Ectodermal cell (in vitro differentiated cells): ENCODE data around the gene LCE2A.

Experiments used
- H3K27ac ChIP-seq: 2 replicates; pipeline ENCODE4 v1.7.0; 2013; ENCODE audit warnings: mild to moderate bottlenecking, low read depth, low read length; ENCODE audit not compliant: insufficient read depth, poor library complexity, severe bottlenecking
- H3K27me3 ChIP-seq: 2 replicates; pipeline ENCODE4 v1.7.0; 2013; ENCODE audit warnings: mild to moderate bottlenecking, low read length; ENCODE audit not compliant: insufficient read depth, control insufficient read depth, poor library complexity, severe bottlenecking
- H3K36me3 ChIP-seq: one replicate; pipeline ENCODE4 v1.7.0; 2013; ENCODE audit warnings: low read length; ENCODE audit not compliant: control insufficient read depth, insufficient read depth
- H3K4me1 ChIP-seq: one replicate; pipeline ENCODE4 v1.7.0; 2013; ENCODE audit warnings: low read length; ENCODE audit not compliant: control insufficient read depth, insufficient read depth
- H3K4me3 ChIP-seq: 2 replicates; pipeline ENCODE4 v1.7.0; 2013; ENCODE audit warnings: low read depth, low read length, control low read depth; ENCODE audit not compliant: insufficient read depth
- H3K9me3 ChIP-seq: 2 replicates; pipeline ENCODE4 v1.7.0; 2013; ENCODE audit warnings: mild to moderate bottlenecking, low read length, moderate library complexity; ENCODE audit not compliant: control insufficient read depth
- WGBS, 2 experiments: methylation state at CpG; one replicate each; pipeline ENCODE4 v1.1.7; 2013; ENCODE audit warnings: missing lambda C conversion rate in 2 of 2; 5-methylcytosine and 5-hydroxymethylcytosine counted together

The LCE2A gene

DNA sequence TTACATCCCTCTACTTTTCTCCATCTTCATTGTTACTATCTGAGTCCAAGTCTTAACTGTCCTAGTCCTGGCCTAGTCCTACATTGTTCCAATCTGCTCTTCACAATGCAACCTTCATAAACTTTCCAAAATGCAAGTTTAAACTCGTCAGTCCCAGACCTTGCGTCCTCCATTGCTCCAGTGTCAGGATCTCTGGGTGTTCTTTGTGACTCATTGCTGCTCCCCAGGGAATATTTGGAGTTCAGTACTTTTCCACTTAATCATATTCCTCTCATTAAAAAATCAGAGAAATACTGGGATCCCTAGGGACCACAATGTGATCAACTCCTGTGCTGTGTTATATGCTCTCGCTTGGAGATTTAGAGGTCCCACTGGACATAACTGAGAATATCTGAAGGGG is 41.7 kb downstream of the LCE2A start:
- 66 to 72% methylated on average over 3 of the region's 3 CpGs for WGBS, 2 experiments
- H3K4me1 ChIP-seq = no peaks in the 10 kb centered on the region
- no peaks in the 10 kb centered on the region for H3K36me3 ChIP-seq
- no peaks in the 10 kb centered on the region for H3K27me3 ChIP-seq
- peaks cover 9% of the 10 kb centered on the region for H3K9me3 ChIP-seq
- H3K27ac ChIP-seq = no peak overlapping the region
- no peak overlapping the region for H3K4me3 ChIP-seq

DNA sequence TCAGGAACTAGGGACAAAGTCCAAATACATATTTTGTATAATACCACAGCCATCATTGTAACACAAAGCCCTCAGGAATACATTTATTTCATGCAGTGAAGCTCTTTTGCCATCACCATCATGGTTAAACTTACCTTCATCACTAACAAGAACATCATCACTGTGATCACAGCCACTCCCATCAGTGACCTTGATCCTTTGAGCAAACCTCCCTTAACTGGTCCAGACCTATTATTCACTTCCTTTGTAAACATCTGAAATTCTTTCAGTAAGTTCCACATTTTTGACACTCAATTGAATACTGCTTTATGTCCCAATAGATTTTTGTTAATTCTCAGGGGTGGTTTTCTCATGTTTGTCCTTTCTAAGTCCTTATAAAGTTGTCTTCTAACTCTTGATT is 43.5 kb downstream of the LCE2A start:
- Histone ChIP-seq H3K27me3 (no peaks in the 10 kb centered on the region), H3K4me3 (no peak overlapping the region), H3K4me1 (no peaks in the 10 kb centered on the region), H3K36me3 (no peaks in the 10 kb centered on the region), H3K27ac (no peak overlapping the region), H3K9me3 (peaks cover 9% of the 10 kb centered on the region)

DNA sequence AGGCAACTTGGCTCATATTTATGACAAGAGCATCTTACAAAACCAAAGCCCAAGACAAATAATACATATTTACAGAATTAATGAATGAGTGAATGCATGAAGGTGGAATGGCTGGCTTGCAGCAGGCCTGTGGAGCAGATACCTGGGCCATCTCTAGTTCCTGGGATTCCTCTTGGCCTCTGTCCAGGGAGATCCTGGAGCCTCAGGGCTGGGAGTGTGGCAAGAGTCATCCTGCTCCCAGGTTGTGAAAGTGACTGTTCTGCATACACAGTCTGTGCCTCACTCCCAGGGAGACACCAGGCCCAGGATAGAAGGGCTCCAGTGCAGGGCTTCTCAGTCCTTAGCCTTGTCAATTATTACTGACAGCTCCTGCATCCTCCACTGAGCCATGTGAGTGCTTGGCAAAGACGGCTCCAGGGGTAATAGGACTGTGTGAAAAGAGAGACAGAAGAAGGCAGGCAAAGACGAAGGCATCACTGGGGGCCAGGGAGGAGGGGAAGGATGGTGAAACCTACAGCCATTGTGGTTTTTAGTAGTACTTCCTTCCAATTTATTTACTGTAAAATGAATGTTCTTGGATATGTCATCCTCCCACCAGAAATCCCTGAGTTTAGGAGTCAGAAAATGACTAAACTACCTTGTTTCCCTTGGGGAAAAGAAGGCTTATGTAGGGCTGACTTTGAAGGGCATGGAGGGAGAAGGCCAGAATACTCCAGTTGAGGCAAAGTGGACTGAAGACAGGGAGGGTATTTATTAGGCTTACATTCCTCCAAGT is 45.4 kb downstream of the LCE2A start:
- H3K27ac ChIP-seq = no peak overlapping the region
- no peak overlapping the region for H3K4me3 ChIP-seq
- H3K9me3 ChIP-seq = peaks cover 5% of the 10 kb centered on the region
- 60 to 66% methylated on average over 2 of the region's 2 CpGs for WGBS, 2 experiments
- no peaks in the 10 kb centered on the region for H3K27me3 ChIP-seq
- no peaks in the 10 kb centered on the region for H3K4me1 ChIP-seq
- no peaks in the 10 kb centered on the region for H3K36me3 ChIP-seq

DNA sequence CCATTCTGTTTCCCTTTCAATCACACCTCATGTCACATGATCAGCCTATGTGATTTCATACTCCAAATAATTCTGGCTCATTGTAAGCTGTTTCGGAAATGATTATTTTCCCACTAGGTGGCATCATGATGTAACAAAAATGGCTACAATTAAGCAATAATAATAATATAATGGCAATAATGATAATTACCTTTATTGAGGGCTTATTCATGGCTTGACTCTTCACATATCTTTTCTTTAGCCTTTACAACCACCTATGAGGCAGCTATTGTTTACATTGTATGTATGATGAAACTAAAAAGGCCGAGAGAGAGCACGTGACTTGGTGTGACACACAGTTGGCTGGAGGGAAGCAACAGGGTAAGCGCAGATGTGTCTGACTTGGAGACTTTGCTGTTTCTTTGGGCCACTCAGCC is 47.2 kb downstream of the LCE2A start:
- Histone ChIP-seq H3K27ac (no peak overlapping the region), H3K4me1 (no peaks in the 10 kb centered on the region), H3K4me3 (no peak overlapping the region), H3K36me3 (no peaks in the 10 kb centered on the region), H3K27me3 (no peaks in the 10 kb centered on the region), H3K9me3 (peaks cover 10% of the 10 kb centered on the region)
- 87 to 91% methylated on average over 3 of the region's 4 CpGs for WGBS, 2 experiments

DNA sequence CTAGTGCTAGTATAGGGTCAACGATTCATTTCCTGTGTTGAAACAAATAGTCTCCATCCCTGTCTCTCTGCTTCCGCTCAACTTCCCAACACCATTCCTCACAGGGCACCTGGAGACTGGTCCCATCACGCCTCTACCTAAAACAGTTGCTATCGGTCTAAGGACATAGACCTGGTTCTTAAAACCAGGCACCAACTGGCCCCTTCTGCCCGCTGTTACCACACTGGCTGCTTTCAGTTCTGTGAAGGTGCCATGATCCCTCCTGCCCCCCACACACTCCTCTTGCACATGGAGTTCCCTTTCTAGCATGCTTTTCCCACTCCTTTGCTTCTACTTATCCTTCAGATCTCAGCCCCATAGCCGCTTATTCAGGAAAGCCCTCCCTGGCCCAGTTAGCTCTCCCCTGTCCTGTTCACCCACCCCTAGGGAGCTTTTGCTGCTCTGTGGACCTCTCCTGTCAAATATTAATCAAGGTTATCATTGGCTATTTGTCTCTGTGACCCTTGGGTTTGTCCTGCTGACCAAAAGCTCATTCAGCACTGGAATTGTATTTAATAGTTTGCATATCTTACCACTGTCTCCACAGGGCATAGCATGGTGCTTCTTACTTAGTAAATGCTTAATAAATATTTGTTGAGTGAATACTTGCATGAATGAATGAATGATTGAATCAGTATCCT is 47.8 kb downstream of the LCE2A start:
- Histone ChIP-seq H3K4me1 (no peaks in the 10 kb centered on the region), H3K27me3 (no peaks in the 10 kb centered on the region), H3K4me3 (no peak overlapping the region), H3K27ac (no peak overlapping the region), H3K9me3 (peaks cover 10% of the 10 kb centered on the region), H3K36me3 (no peaks in the 10 kb centered on the region)
- WGBS, 2 experiments = 81% methylated on average over 6 of the region's 6 CpGs

DNA sequence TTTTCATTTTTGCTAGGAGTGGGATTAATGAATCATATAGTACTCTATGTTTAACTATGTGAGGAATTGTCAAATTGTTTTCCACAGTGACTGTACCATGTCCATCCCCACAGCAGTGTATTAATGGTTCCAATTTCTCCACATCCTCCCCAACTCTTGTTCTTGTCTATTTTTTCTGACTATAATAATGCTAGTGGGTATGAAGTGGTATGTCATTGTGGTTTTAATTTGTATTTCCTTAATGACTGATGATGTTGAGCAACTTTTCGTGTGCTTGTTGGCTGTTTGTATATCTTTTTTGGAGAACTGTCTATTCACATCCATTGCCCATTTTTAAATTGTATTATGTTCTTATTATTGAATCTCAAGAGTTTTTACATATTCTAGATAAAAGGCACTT is 49.7 kb downstream of the LCE2A start:
- WGBS, 2 experiments = 43 to 63% methylated on average over 1 of the region's 1 CpG

More for the DNA sequence above, 49.7 kb downstream of the LCE2A start:
- Histone ChIP-seq H3K36me3 (no peaks in the 10 kb centered on the region), H3K9me3 (peaks cover 5% of the 10 kb centered on the region), H3K27ac (no peak overlapping the region), H3K27me3 (no peaks in the 10 kb centered on the region), H3K4me1 (no peaks in the 10 kb centered on the region), H3K4me3 (no peak overlapping the region)
